DMS79 treated with DMSO at 0.1 percent for 48 hours (cell line): Measurements from ENCODE around the gene ELOVL5.
A peak's percentile ranks its signal among the peaks of the same experiment; 100 is the strongest.
"Not testable (repeated sequence)": the region's sequence is repeated elsewhere in the genome, so short reads cannot be mapped to it uniquely, and the experiment has no call there.

Source experiments
- DNase-seq: peaks from one replicate; lab custom pipeline; 2025; lab: John Stamatoyannopoulos, UW

The ELOVL5 gene, protein sequence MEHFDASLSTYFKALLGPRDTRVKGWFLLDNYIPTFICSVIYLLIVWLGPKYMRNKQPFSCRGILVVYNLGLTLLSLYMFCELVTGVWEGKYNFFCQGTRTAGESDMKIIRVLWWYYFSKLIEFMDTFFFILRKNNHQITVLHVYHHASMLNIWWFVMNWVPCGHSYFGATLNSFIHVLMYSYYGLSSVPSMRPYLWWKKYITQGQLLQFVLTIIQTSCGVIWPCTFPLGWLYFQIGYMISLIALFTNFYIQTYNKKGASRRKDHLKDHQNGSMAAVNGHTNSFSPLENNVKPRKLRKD

DNA sequence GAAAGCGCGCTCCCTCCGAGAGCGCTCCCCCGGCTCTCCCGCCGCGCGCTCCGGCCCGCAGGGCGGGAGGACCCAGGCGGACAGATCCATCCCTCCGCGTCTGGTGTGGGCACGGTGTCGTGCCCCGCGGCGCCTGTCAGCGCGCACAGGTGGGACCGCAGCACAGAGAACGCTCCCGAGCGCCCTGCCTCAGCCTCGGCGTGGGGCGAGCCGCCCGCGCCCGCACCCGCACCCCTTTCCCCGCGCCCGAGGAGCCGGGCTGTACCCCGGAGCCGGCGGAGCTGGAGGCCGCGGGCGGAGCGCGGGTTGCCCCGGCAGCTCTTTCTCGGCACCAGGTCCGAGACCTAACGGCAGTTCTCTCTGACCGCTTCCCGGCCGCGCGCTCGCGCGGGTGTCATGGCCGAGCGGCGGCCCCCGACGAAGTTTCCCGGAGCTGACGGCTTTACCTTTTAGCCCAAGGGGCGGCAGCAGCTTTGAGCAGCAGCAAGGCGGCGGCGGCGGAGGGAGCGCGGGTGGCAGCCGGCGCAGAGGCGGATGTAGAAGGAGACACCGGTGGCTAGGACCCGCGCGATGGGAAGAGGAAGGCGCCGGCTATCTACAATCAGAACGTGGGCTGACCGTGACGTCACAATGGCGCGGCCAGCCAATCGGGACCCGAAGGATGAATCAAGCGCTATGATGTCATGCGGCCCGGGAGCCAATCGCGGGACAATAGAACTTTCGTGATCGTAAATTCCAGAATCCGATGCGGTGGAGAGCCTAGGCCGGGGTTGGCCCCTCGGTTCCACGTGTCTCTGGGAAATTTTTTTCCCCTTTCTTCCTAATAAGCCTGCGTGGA lies at the start of gene ELOVL5:
ELOVL5 (minus strand) TSS at position 580 of the 838 bp plus-strand sequence. CDS start 53,251 bp downstream, outside the sequence.
- DNase-seq, result peak; percentile 93

- DNase-seq, result no peak
Measured at GRCh38 chr6:53397283-53397682, 48.5 kb upstream of the ELOVL5 start.

- DNase-seq, result no peak
Measured at GRCh38 chr6:53395986-53396385, 47.2 kb upstream of the ELOVL5 start.

DNA sequence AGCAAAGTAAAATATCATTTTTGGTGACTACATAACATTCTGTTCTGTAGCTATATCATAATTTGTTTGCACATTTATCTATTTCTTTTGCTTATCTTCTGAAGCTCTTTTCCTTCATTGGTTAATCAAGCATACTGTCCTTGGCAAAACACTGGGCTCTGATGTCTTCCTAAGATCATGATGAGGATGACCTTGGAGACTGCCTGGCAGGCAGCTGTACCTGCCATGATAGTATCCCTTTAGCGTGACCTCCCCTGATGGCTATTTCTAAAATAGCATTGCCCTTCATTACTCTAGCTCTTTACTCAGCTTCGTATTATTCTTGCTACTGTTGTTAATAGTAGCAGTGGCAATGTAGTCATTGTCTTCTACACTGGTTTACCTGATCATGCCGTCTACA lies 46.0 kb upstream of the ELOVL5 start:
- DNase-seq, result no peak

DNA sequence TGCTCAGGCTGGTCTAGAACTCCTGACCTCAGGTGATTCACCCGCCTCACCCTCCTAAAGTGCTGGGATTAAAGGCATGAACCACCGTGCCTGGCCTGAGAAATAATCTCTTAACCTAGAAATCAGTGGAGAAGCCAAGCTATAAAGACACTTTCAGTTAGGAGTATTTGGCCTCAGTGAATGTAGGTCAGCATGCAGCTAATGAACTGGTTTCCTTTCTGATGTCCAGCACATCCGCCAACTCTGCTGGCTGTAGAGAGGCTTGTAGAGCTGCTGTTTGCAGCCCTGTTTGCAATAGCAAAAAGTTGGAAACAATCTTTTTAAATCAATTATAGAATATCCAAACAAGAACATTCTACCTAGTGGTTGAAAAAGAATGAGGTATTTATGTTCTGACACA lies 42.4 kb upstream of the ELOVL5 start:
- DNase-seq, result no peak

DNA sequence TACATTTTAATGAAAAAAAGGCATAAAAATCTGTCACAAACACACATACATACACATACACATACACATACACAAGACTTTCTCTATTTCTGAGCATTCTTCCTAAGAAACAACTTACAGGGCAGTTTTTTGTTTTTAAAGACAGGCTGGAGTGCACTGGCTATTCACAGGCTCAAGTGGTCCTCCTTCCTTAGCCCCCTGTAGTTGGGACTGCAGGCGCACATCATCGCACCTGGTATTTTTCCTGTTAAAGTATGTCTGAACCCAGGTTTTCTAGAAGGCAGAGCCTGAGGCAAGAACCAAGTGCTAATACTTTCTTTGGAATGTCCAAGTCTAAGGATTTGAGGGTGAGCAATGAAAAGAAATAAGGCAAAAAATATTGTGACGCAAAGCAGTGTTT lies 41.3 kb upstream of the ELOVL5 start:
- DNase-seq, result no peak

DNA sequence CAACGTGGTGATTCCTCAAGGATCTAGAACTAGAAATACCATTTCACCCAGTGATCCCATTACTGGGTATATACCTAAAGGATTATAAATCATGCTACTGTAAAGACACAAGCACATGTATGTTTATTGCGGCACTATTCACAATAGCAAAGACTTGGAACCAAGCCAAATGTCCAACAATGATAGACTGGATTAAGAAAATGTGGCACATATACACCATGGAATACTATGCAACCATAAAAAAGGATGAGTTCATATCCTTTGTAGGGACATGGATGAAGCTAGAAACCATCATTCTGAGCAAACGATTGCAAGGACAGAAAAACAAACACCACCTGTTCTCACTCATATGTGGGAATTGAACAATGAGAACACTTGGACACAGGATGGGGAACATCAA lies 39.9 kb upstream of the ELOVL5 start:
- DNase-seq, result not testable (repeated sequence)

GRCh38 chr6:53382421-53382820 lies 33.7 kb upstream of the ELOVL5 start:
- DNase-seq, result no peak

GRCh38 chr6:53378208-53378607 lies 29.5 kb upstream of the ELOVL5 start:
- no peak for DNase-seq

GRCh38 chr6:53377793-53378192 lies 29.0 kb upstream of the ELOVL5 start:
- no peak for DNase-seq

DNA sequence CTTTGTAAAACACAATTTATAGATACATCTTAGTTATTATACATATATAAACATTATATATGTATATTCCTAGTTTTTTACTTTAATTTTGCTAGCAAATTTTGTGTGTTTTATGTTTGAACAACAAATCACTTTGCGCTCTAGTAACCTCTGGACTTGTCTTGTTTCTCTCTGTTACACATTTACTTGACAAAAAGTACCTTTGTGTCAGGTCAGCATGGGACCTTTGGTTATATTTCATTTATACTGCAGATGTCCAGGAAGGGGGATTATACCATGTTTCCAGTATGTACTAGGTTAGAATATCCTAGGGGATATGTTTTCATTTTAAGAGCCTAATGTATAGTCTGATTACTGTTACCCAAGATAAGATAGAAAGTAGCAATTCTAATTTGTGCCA lies 28.5 kb upstream of the ELOVL5 start:
- no peak for DNase-seq

GRCh38 chr6:53376661-53377226 lies 28.0 kb upstream of the ELOVL5 start:
- DNase-seq, result no peak

DNA sequence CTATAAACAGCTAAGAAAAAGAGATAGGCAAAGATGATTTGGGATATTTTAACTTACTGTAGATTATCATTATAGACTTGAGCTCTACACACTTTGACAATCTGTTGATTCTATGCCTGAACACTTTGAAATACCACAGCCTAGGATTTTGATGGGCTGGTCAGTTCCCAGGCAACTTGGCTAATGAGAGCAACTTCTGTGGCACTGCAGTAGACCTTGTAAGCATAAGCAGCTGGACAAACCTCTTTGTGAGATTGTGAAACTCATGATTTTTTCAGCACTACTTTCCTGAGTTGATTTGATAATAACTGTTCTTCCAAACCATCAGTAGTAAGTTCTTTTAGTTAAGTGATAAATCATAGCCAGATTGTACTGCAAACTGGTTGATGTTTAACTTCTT lies 27.1 kb upstream of the ELOVL5 start:
- DNase-seq, result no peak

DNA sequence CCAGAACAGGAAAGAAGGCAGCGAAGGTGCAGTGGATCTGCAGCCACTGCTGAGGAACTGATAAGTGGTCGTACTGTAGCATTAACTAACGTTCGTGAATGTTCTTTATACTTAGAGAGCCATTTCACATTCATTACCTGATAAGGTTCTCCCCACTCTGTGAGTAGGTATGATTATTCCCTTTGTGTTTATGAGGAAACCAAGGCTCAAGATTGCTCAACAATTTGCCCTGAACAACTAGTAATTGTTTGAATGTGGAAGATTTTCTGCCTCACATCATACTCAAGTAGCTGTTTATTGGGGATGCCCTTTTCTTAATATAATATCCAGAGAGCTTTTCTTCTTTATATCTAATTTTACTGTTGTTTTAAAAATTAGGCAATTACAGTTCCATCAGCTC lies 24.9 kb upstream of the ELOVL5 start:
- no peak for DNase-seq

- no peak for DNase-seq
Measured at GRCh38 chr6:53369876-53370515, 21.2 kb upstream of the ELOVL5 start.

DNA sequence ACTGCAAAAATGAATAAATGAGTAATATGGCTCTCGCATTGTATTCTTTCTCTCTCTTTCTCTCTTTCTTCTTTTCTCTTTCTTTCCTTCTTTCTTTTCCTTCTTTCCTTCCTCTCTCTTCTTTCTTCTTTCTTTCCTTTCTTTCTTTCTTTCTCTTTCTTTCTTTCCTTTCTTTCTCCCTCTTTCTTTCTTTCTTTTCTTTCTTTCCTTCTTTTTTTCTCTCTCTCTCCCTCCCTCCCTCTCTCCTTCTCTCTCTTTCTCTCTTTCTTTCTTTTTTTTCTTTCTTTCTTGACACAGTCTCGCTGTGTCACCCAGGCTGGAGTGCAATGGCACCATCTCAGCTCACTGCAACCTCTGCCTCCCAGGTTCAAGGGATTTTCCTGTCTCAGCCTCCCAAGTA lies 20.3 kb upstream of the ELOVL5 start:
- DNase-seq, result no peak

DNA sequence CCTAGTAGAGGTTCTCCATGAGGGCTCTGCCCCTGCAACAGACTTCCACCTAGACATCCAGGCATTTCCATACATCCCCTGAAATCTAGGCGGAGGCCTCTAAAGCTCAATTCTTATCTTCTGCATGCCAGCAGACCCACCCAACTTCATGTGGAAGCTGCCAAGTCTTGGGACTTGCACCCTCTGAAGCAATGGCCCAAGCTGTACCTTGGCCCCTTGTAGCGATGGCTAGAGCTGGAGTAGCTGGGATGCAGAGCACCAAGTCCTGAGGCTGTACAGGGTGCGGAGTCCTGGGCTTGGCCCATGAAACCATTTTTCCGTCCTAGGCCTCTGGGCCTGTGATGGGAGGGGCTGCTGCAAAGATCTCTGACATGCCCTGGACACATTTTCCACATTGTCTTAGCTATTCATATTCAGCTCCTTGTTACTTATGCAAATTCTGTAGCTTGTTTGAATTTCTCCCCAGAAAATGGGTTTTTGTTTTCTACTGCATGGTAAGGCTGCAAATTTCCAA lies 17.4 kb upstream of the ELOVL5 start:
- DNase-seq, result no peak

DNA sequence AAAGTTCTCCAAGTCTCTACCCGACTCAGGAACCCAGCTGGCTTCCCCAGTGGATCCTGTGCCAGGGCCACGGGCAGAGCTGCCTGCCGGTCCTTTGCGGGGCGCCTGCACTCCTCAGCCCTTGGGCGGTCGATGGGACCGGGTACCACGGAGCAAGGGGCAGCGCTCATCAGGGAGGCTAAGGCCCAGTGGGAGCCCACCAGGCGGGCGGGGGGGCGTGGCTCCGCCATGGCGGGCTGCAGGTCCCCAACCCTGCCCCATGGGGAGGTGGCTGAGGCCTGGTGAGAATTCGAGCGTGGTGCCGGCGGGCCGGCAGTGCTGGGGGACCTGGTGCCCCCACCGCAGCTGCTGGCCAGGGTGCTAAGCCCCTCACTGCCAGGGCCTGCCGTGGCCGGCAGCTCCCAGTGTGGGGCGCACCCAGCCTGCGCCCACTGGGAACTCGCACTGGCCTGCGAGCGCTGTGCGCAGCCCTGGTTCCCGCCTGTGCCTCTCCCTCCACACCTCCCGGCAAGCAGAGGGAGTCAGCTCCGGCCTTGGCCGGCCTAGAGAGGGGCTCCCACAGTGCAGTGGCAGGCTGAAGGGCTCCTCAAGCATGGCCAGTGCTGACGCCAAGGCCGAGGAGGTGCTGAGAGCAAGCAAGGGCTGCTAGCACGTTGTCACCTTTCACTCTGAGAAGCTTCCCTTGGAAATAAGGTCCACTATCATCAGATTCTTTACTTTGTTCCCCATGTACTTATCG lies 14.8 kb upstream of the ELOVL5 start:
- no peak for DNase-seq

DNA sequence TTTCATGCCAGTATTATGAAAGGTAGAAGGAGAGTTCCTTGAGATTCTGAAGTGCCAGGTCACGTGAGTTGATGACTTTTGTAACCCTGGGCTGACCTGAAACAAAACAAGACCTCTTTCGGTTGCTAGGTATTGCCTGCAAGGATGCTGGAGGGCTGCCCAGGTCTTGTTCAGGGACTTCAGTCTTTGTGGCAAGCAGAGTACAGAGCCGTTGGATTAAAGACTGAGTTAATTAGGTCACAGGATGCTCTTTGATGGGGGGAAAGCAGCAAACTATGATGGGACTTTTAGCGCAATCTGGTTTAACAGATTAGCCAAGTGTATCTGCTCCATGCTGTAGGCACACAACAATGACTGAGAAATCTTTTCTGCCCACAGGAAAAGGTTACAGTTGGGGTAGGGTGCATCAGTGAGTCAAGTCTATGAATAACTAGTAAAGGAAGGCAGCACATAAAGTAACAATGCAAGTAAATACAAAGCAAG lies 12.8 kb upstream of the ELOVL5 start:
- DNase-seq, result peak; percentile 92

DNA sequence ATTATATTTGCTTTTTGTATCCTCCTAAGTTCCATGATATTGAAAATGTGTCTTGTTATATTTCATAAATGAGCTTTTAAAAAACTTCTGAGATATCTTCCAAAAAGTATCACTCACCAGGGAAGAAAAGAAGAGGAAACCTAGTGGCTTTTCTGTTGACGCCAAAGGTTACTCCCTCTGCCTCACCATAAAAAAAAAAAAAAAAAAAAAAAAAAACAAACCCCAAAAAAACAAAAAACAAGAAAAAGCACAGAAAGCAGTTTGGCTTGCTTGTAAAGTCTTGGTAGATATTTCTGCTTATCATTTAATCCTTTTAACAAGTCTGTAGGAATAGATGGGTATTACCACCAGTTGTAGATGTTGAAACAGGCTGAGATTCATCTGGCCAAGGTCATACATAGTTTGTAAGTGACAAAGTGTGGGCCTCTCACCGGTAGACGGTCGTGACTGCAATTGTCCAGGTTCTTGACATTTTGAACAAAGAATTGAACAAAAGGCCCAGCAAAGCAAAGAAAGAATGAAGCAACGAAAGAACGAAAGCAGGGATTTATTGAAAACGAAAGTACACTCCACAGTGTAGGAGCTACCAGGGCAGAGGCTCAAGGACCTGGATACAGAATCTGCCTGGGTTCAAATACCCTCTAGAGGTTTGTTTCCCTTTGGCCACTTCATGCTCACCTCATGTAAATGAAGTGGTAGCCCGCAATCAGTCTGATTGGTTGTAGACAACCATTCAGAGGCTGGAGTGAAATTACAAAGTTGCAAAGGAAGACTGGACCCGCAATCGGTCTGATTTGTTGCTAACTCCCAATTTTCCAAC lies 11.6 kb upstream of the ELOVL5 start:
- peak; percentile 43 for DNase-seq

DNA sequence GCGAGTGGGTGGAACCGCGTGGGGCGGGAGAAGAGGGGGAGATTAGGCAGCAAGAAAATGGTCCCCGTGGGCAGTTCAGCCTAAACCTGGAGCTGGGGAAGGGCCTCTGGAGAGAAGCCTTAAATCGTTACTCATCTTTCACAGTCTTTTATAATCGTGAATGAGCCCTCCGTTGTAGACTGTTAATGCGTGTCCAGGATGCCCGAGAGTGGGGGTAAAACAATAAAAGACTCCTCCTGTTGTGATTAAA lies 11.0 kb upstream of the ELOVL5 start:
- peak; percentile 74 for DNase-seq
